ENCODE measurements around the gene SMIM32. TPM values are rescaled to one million over a fixed set of nuclear protein-coding genes. Genes with fewer than 3 reads are reported as not detected.

The SMIM32 gene
- total RNA-seq, 2 donors from 2014 or later = 0.36 to 1.9 TPM

DNA sequence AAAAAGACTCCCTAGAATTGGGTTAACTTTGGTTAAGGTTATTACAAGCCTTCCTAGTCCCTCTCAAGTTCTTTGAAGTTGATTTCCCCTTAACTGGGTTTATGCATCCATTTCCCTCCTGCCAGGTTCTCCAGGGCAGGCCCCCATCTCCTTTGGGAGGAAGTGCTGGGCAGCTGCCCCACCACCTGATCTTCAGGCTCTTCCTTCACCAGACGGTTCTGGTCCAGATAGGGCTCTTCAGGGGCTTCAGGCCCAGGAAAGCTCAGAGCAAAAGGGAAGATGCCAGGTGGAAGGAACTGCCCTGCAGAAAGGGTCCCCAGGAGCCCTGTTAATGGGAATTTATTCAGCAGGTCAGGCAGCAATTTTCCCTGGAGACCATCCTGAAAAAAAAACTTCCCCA lies 2.1 kb downstream of the SMIM32 start:
- TF ChIP-seq POLR2AphosphoS5 (IDR thresholded peaks at IDR 0.05) (no peak), POLR2A (IDR thresholded peaks at IDR 0.05) (no peak)
- TF ChIP-seq, protein P1, sequence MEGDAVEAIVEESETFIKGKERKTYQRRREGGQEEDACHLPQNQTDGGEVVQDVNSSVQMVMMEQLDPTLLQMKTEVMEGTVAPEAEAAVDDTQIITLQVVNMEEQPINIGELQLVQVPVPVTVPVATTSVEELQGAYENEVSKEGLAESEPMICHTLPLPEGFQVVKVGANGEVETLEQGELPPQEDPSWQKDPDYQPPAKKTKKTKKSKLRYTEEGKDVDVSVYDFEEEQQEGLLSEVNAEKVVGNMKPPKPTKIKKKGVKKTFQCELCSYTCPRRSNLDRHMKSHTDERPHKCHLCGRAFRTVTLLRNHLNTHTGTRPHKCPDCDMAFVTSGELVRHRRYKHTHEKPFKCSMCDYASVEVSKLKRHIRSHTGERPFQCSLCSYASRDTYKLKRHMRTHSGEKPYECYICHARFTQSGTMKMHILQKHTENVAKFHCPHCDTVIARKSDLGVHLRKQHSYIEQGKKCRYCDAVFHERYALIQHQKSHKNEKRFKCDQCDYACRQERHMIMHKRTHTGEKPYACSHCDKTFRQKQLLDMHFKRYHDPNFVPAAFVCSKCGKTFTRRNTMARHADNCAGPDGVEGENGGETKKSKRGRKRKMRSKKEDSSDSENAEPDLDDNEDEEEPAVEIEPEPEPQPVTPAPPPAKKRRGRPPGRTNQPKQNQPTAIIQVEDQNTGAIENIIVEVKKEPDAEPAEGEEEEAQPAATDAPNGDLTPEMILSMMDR (IDR thresholded peaks at IDR 0.05) = no peak
- no peak for DNase-seq (ENCODE audit: low spot score)
- 35% methylated on average over 1 of the region's 1 CpG for WGBS
- Histone ChIP-seq H3K36me3 (no peaks in the 10 kb centered on the region), H3K4me1 (replicated peaks) (peaks cover 12% of the 10 kb centered on the region), H3K9me3 (no peaks in the 10 kb centered on the region), H3K4me3 (no peak overlapping the region), H3K27me3 (replicated peaks; ENCODE audit: insufficient read depth) (no peaks in the 10 kb centered on the region), H3K27ac (no peak overlapping the region)
- intact Hi-C loops (cut with DNase I) = no loop called here

DNA sequence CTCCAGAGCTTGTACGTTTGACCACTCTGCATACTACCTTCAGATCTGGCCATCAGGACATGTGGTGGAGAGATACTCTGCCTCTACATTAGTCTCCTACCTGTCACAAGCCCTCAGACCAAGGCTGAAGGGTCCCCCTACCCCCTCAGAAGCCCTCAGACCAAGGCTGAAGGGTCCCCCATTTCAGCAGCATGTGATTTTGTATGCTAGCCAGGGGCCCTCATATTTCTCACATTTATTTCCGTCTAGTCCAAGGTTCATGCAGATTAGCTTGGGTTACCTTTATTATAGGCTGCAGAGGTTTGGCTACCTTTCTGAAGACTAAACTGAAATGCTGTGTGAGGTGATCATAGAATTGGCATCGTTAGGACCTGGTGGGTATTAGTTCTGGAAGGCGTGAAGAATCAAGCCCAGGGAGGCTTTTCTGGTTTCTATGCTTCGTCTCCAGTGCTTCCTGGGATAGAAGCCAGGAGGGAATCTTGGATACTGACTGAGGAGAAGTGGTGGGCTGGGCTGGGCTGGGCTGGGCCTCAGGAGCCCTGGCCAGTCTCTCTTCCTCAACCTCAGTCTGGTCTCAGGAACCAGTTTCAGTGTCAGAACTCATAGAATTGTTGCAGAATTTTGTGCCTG lies 2.8 kb downstream of the SMIM32 start:
- Histone ChIP-seq H3K4me1 (replicated peaks) (peaks cover 10% of the 10 kb centered on the region), H3K4me3 (no peak overlapping the region), H3K9me3 (no peaks in the 10 kb centered on the region), H3K27ac (no peak overlapping the region), H3K36me3 (no peaks in the 10 kb centered on the region), H3K27me3 (replicated peaks; ENCODE audit: insufficient read depth) (no peaks in the 10 kb centered on the region)
- intact Hi-C loops (cut with DNase I) = no loop called here
- 67% methylated on average over 5 of the region's 5 CpGs for WGBS
- TF ChIP-seq, protein P1 (IDR thresholded peaks at IDR 0.05) = no peak
- TF ChIP-seq POLR2AphosphoS5 (IDR thresholded peaks at IDR 0.05) (no peak), POLR2A (IDR thresholded peaks at IDR 0.05) (no peak)
- DNase-seq (ENCODE audit: low spot score) = no peak

DNA sequence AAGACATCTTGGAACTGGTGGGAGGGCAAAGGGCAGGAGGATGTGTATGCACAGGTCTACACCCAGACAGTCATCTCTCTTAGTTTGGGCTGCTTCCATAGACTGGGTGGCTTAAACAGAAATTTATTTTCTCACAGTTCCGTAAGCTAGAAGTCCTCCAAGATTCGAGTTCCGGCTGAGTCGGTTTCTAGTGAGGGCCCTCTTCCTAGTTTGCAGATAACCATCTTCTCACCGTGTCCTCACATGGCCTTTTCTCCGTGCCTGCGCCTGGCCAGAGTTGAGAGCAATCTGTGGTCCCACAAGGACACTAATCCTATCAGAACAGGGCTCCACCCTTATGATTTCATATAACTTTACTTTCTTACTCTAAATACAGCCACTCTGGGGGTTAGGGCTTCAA lies 4.1 kb downstream of the SMIM32 start:
- Histone ChIP-seq H3K27me3 (replicated peaks; ENCODE audit: insufficient read depth) (no peaks in the 10 kb centered on the region), H3K9me3 (no peaks in the 10 kb centered on the region), H3K4me1 (replicated peaks) (peaks cover 10% of the 10 kb centered on the region), H3K36me3 (no peaks in the 10 kb centered on the region), H3K4me3 (no peak overlapping the region), H3K27ac (no peak overlapping the region)
- no peak for DNase-seq (ENCODE audit: low spot score)
- TF ChIP-seq POLR2A (IDR thresholded peaks at IDR 0.05) (no peak), POLR2AphosphoS5 (IDR thresholded peaks at IDR 0.05) (no peak)
- TF ChIP-seq, protein P1 (IDR thresholded peaks at IDR 0.05) = no peak
- intact Hi-C loops (cut with DNase I) = no loop called here
- WGBS = 90% methylated on average over 7 of the region's 7 CpGs

DNA sequence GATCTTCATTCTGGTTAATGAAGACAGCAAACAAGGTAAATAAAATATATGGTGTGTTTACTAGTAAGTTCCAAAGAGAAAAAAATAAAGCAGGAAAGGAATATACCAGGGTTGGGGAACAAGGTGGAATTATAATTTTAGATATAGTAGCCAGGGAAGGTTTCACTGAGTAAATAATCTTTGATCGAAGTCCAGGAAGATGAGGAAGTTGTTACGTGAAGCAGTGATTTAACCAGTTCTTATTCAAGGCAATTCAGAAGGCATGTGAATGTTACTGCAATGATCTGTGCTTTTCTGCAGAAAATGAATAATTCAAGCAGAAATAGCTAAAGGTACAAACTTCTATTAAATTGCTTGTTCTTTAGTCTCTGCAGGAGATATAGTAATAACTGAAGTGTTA lies 6.2 kb downstream of the SMIM32 start:
- H3K27ac ChIP-seq = no peak overlapping the region
- no peak for DNase-seq (ENCODE audit: low spot score)
- peaks cover 3% of the 10 kb centered on the region for H3K4me1 ChIP-seq (replicated peaks)
- H3K9me3 ChIP-seq = no peaks in the 10 kb centered on the region
- H3K36me3 ChIP-seq = no peaks in the 10 kb centered on the region
- TF ChIP-seq POLR2AphosphoS5 (IDR thresholded peaks at IDR 0.05) (no peak), POLR2A (IDR thresholded peaks at IDR 0.05) (no peak)
- TF ChIP-seq, protein P1 (IDR thresholded peaks at IDR 0.05) = no peak
- 50% methylated on average over 2 of the region's 2 CpGs for WGBS
- H3K4me3 ChIP-seq = no peak overlapping the region
- intact Hi-C loops (cut with DNase I) = no loop called here
- H3K27me3 ChIP-seq (replicated peaks; ENCODE audit: insufficient read depth) = no peaks in the 10 kb centered on the region

DNA sequence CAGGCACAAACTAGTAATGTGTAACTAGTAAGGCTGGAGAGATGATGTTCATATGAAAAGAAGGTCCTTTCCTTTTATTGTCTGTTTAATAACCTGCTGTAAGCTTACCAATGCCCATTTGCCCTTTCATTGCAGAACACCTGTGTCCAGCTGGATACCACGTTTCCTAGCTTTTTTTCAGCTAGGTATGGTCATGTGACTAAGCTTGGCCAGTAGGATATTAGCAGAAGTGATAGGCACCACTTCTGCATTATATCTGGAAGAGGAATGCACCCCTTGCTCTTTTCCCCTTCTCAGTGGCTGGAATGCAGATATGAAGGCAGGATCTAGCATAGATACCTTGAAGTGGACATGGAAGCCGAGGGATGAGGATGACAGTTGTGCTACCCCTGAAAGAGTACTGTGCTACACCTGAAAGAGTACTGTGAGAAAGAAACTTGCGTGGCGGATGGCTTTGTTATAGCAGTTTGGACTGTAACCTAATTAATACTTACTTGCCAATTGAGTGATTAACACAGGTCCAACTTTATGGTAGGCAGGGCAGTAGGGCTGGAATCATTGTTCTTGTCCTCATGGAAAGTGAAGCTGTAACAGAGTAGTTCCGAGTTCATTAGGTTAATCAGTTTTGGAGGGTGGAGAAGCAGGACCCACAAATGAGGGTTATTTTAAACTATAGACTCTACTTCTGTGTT lies 6.8 kb downstream of the SMIM32 start:
- DNase-seq (ENCODE audit: low spot score) = no peak
- 90% methylated on average over 5 of the region's 5 CpGs for WGBS
- no peaks in the 10 kb centered on the region for H3K27me3 ChIP-seq (replicated peaks; ENCODE audit: insufficient read depth)
- intact Hi-C loops (cut with DNase I) = no loop called here
- no peak overlapping the region for H3K4me3 ChIP-seq
- H3K27ac ChIP-seq = no peak overlapping the region
- no peak for TF ChIP-seq POLR2AphosphoS5 (IDR thresholded peaks at IDR 0.05)
- TF ChIP-seq POLR2A (IDR thresholded peaks at IDR 0.05) = no peak
- TF ChIP-seq, protein P1 (IDR thresholded peaks at IDR 0.05) = no peak
- no peaks in the 10 kb centered on the region for H3K36me3 ChIP-seq
- no peaks in the 10 kb centered on the region for H3K4me1 ChIP-seq (replicated peaks)
- no peaks in the 10 kb centered on the region for H3K9me3 ChIP-seq

All from prostate gland (tissue), 2 donors.